HG03045 (cell line): ENCODE results near the gene AHCYL2.
"Not testable (repeated sequence)": the region's sequence is repeated elsewhere in the genome, so short reads cannot be mapped to it uniquely, and the experiment has no call there.

ENCODE experiments used
- ATAC-seq: cut with Tn5 transposase; IDR thresholded peaks from one replicate; pipeline ENCODE4 v1.9.1; 2021; ENCODE audit warnings: mild to moderate bottlenecking, moderate library complexity; ENCODE audit not compliant: unreplicated experiment

The AHCYL2 gene

GRCh38 chr7:129282865-129283264 is 58.0 kb downstream of the AHCYL2 start:
- no peak for ATAC-seq

DNA sequence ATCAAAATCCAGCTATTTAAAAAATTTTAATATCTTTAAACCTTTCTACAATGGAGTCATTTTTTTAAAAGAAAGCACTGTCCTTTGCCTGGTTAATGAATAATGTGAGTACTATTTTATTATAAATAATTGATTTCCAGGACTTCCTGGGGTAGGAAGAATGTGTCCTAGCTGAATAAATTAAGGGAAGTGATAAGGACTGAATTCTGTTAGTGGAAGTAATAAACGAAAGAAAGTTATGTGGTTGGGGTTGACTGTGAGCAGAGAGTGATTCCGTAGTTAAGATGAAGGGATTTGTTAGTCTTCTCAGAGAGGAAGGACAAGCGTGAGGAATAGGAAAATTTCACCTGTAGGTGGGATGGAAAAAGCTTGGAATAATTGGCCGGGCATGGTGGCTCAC is 59.1 kb downstream of the AHCYL2 start:
- ATAC-seq: no peak

DNA sequence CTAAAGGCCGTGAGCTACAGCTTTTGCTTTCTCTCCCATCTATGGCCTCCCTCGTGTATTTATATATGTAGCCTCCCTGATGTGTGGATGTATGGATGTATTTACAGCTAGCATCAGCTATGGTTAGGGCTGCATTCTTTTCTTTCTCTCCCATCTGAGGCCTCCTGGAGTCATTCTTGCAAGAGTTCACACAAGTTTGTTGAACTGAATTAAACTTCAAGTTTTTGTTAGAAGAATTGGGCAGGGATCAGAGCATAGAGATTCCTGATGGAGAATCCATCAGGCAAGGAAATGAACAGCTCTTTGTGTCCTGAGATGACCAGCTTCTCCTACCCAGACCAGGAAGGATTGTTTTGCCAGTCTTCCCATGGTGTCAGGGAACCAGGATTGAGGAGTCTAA is 60.3 kb downstream of the AHCYL2 start:
- ATAC-seq: no peak

- no peak for ATAC-seq
These were observed 68.0 kb downstream of the AHCYL2 start for GRCh38 chr7:129292861-129293260.

- ATAC-seq: no peak
These were observed 70.2 kb downstream of the AHCYL2 start for GRCh38 chr7:129295015-129295423.

DNA sequence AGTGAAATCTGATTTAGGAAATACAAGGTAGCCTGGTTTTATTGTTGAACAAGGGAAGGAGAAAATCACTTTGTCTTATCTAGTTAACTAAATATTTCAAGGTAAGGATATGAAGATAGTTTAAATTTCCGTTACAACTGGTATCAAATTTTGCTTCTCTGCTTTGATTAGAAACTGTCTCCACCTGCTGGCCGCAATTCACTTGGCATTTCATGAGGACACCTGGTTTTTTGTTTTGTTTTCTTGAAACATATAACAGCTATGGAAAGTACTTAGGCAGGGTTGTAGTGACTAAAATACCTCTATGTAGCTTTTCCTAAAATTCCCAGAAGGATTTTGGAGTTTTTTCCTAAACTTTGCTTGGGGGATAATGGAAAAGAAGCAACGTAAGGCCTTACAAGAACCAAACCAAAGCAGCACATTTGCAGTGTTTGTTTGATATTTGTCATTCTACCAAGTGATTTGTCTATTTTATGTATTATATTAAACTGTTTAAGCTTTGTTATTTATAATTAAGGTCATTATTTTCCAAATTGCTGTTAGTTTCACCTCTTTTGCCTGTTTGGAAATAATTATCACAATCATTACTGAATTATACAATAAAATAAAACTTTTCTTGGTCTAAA is 73.6 kb downstream of the AHCYL2 start:
- ATAC-seq: no peak

DNA sequence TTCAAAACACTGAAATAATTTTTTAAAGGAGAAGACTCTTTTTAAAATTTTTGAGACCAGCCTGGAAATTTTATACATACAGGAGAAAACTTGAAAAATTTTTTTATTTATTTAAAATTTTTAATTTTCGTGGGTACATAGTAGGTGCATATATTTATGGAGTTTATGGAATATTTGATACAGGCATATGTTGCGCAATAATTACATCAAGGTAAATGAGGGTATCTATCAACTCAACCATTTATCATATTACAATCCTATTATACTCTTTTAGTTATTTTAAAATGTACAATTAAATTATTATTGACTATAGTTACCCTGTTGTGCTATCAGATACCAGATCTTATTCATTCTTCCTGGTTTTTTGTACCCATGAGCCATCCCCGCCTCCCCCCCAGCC is 75.1 kb downstream of the AHCYL2 start:
- ATAC-seq: no peak

DNA sequence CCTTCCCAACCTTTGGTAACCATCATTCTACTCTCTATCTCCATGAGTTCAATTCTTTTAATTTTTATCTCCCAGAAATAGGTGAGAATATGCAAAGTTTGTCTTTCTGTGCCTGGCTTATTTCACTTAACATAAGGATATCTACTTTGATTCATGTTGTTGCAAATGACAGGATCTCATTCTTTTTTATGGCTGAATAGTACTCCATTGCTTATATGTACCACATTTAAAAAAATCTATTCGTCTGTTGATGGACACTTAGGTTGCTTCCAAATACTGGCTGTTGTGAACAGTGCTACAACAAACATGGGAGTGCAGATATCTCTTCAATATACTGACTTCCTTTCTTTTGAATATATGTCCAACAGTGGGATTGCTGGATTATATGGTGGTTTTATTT is 75.5 kb downstream of the AHCYL2 start:
- ATAC-seq: not testable (repeated sequence)

DNA sequence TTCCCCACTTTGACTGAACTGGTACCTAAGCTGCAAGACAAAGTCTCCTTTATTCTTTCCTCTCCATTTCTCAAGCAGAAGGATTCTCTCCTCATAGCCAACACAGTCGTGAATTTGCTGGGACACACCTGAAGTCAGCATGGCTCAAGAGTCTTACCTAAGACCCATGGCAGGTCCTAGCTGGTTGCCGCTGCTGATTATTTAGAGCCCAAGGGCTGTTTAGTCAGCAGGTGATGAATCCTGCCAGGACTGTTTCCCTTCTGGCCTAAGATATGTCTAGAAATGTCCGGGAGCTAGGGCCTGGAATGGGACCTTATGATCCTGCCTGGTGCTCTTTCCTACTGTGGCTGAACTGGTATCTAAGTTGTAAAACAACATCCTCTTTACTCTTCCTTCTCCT is 82.8 kb downstream of the AHCYL2 start:
- ATAC-seq: no peak

- ATAC-seq: no peak
These were observed 83.2 kb downstream of the AHCYL2 start for GRCh38 chr7:129308047-129308446.

- no peak for ATAC-seq
These were observed 86.6 kb downstream of the AHCYL2 start for GRCh38 chr7:129311429-129311828.

GRCh38 chr7:129313282-129313681 is 88.5 kb downstream of the AHCYL2 start:
- ATAC-seq: no peak

DNA sequence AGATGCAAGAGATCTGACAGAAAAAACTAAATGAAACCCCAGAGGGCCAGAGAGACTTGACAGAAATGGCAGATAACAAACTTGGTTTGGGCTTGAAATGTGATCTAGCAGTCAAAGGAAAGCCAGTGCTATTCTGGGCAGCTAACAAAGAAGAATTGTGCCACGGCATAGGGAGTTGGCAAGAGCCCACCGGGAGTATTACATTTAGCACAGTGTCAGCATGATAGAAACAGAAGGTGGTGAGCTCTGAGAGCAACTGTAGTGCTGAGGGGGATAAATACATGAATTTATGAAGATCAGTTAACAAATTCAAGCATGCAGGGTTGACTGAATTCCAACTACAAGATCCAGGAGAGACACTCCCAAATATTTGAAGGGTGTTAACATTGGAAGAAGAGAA is 91.1 kb downstream of the AHCYL2 start:
- ATAC-seq: no peak

- no peak for ATAC-seq
These were observed 92.6 kb downstream of the AHCYL2 start for GRCh38 chr7:129317450-129317849.

DNA sequence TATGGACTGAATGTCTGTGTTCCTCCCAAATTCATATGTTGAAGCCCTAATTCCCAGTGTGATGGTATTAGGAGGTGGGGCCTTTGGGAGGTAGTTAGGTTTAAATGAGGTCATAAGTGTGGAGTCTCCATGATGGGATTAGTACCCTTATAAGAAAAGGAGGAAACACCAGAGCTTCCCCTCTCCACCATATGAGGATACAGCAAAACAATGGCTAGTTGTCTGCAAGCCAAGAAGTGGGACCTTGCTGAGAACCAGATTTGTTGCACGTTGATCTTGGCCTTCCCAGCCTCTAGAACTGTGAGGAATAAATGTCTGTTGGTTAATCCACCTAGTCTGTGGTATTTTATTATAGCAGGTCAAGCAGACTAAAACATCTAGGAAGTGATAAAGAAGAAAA is 102.2 kb downstream of the AHCYL2 start:
- ATAC-seq: no peak

- ATAC-seq: no peak
These were observed 107.6 kb downstream of the AHCYL2 start for GRCh38 chr7:129332254-129333035.

DNA sequence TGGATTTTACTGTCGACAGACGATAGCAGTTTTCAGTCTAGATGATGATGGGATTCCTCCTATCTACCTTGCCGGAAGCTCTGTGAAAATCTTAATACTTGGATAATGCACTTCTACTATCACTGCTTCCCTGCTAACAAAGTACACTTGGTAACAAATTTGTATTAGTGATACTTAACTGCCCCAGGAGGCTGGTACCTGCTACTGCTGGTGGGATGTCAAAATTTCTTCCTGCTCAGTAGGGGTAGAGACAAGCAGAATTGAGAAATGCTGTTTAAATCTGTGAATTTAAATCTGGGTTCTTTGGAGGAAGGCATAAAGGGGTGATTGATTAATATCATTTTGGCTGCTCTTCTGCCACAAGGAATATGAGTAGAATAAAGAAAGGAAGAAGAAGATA is 109.6 kb downstream of the AHCYL2 start:
- no peak for ATAC-seq

GRCh38 chr7:129338450-129338849 is 113.6 kb downstream of the AHCYL2 start:
- no peak for ATAC-seq

DNA sequence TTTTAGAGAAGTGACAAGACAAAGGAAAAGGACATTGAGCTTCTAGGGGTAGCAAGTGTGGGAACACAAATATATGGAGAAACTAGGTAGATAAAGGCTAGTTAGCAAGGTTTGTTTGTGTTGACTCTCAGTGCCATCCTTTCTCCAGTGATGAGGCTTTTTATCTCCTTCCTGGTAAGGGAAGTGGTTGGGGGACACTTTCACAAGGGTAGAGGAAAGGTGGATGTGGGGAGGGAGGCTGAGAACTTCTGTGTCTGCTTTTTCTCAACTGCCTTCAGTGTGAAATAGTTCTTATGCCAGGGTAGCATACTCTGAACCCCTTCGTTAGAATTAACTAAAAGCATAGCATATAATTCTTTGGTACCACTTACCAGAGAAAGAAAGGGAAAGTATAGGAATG is 116.4 kb downstream of the AHCYL2 start:
- ATAC-seq: no peak

DNA sequence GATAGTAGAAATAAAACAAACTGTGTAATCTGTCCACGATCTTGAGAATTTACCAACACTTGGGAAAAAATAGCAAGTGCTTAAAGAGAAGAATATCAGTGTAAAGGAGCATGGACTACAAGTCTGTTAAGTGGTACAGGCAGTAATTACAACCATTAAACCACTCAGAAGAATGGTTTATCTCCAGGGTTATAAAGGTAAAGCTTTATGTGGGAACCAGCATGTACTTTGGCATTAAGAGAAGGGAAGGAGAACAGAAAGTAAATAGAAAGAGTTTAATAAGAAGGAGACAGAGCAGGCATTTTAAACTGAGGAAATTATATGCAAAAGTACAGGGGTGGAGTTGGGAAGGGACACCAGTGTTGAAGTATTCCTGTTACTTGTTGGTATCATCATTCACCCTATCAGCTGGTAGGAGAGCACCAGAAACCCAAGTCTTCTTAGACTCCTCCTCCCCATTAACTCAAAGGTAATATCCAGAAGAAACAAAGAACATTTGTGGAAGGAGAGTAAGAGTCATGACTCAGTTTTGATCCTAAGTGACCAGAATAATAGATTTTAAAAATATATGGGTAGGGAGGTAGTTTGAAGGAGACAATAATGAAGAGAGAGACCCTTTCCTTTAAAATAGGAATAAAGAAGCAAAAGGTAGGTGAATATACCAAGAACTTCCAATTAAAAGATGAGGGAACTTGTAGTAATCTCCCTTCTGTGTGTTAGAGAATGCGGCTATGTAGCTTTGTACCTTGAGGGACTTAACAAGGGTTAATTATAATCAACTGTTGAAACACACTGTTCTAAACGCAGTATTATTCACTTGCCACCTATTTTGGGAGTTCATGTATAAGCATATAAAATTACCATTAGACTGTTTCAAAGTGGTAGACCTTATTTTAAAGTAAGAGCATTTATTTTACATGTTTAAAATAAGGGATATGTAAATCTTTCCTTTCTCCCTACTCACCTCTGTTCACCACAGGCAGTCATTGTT is 117.3 kb downstream of the AHCYL2 start:
- no peak for ATAC-seq

DNA sequence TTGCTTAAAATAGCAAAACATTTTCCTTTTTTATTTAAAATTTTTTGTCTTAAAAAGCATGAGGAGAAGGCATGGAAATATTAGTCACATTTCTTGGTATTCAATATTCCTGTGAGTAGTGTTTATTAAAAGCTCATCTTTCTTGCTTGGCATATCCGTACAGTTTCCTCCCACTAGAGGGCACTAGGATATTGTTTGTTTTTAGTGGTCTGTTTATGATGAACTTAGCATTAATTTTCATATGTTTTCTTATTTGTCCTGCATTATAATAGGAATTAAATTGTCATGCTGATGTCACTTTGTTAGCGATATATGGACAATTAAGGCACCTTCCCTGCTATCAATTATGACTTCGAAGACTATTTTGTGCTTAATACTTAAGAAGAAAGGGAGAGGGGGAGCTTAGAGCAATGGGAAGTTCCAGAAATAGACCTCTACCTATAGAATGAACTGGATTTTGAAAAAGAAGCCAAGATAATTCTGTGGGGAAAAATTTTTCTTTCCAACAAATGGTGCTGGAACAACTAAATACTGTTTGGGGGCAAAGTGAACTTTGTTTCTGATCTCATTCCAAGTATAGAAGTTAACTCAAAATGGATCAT is 118.4 kb downstream of the AHCYL2 start:
- ATAC-seq: no peak
